ENCODE measurements around the gene FREM2.

FREM2 gene

GRCh38 chr13:38685974-38686576, 802 bp upstream of the FREM2 start:
- Histone ChIP-seq H3K27me3 (ENCODE audit: control insufficient read depth in 2 of 2, insufficient read depth in 2 of 2, low read length in 2 of 2) (peaks cover 2 to 13% of the 10 kb centered on the region in 2 donors), H3K4me3 (ENCODE audit: low read length in 2 of 2) (peak overlapping the region; percentile 59 to 71), H3K9ac (ENCODE audit: low read depth in 1 of 2, low read length in 2 of 2) (no peak overlapping the region), H3K9me3 (ENCODE audit: control insufficient read depth in 2 of 2, low read length in 2 of 2) (no peaks in the 10 kb centered on the region), H3K36me3 (ENCODE audit: control insufficient read depth in 2 of 2, insufficient read depth in 2 of 2, low read length in 2 of 2) (no peaks in the 10 kb centered on the region), H3K4me1 (ENCODE audit: control insufficient read depth in 2 of 2, insufficient read depth in 2 of 2, low read length in 2 of 2) (peaks cover 0 to 9% of the 10 kb centered on the region in 2 donors), H3K27ac (ENCODE audit: low read depth in 2 of 2, low read length in 2 of 2) (no peak overlapping the region)

DNA sequence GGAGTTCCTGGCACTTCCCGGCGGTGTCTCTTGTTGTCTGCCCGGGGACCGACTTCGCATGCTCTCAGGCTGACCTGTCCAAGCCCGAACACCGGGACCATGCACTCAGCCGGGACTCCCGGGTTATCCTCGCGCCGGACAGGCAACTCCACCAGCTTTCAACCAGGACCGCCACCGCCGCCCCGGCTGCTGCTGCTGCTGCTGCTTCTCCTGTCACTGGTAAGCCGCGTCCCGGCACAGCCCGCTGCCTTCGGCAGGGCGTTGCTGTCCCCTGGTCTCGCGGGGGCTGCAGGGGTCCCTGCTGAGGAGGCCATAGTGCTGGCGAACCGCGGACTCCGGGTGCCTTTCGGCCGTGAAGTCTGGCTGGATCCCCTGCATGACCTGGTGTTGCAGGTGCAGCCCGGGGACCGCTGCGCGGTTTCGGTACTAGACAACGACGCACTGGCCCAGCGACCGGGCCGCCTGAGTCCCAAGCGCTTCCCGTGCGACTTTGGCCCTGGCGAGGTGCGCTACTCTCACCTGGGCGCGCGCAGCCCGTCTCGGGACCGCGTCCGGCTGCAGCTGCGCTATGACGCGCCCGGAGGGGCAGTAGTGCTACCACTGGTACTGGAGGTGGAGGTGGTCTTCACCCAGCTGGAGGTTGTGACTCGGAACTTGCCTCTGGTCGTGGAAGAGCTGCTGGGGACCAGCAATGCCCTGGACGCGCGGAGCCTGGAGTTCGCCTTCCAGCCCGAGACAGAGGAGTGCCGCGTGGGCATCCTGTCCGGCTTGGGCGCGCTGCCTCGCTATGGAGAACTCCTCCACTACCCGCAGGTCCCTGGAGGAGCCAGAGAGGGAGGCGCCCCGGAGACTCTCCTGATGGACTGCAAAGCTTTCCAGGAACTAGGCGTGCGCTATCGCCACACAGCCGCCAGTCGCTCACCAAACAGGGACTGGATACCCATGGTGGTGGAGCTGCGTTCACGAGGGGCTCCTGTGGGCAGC, 661 bp downstream of the FREM2 start:
- H3K9me3 ChIP-seq (ENCODE audit: control insufficient read depth in 2 of 2, low read length in 2 of 2), result no peaks in the 10 kb centered on the region
- no peak overlapping the region for H3K9ac ChIP-seq (ENCODE audit: low read depth in 1 of 2, low read length in 2 of 2)
- peaks cover 0 to 9% of the 10 kb centered on the region in 2 donors for H3K4me1 ChIP-seq (ENCODE audit: control insufficient read depth in 2 of 2, insufficient read depth in 2 of 2, low read length in 2 of 2)
- no peak overlapping the region for H3K27ac ChIP-seq (ENCODE audit: low read depth in 2 of 2, low read length in 2 of 2)
- H3K27me3 ChIP-seq (ENCODE audit: control insufficient read depth in 2 of 2, insufficient read depth in 2 of 2, low read length in 2 of 2), result peaks cover 2 to 13% of the 10 kb centered on the region in 2 donors
- peak overlapping the region; percentile 59 to 71 for H3K4me3 ChIP-seq (ENCODE audit: low read length in 2 of 2)
- H3K36me3 ChIP-seq (ENCODE audit: control insufficient read depth in 2 of 2, insufficient read depth in 2 of 2, low read length in 2 of 2), result no peaks in the 10 kb centered on the region

DNA sequence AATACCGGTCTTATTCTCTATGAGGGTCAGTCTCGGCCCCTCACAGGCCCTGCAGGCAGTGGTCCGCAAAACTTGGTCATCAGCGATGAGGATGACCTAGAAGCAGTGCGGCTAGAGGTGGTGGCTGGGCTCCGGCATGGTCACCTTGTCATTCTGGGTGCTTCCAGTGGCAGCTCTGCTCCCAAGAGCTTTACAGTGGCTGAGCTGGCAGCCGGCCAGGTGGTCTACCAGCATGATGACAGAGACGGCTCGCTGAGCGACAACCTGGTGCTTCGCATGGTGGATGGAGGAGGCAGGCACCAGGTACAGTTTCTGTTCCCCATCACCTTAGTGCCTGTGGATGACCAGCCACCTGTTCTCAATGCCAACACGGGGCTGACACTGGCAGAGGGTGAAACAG, 1.8 kb downstream of the FREM2 start:
- no peak overlapping the region for H3K4me3 ChIP-seq (ENCODE audit: low read length in 2 of 2)

DNA sequence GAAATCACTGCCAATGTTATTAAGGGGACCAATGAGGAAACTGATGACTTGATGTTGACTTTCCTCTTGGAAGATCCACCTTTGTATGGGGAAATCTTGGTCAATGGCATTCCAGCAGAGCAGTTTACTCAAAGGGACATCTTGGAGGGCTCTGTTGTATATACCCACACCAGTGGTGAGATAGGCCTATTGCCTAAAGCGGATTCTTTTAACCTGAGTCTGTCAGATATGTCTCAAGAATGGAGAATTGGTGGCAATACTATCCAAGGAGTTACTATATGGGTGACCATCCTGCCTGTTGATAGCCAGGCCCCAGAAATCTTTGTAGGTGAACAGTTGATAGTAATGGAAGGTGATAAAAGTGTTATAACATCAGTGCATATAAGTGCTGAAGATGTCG, 3.4 kb downstream of the FREM2 start:
- Histone ChIP-seq H3K27me3 (ENCODE audit: control insufficient read depth in 2 of 2, insufficient read depth in 2 of 2, low read length in 2 of 2) (peaks cover 2 to 13% of the 10 kb centered on the region in 2 donors), H3K27ac (ENCODE audit: low read depth in 2 of 2, low read length in 2 of 2) (no peak overlapping the region), H3K4me3 (ENCODE audit: low read length in 2 of 2) (no peak overlapping the region), H3K9ac (ENCODE audit: low read depth in 1 of 2, low read length in 2 of 2) (no peak overlapping the region), H3K36me3 (ENCODE audit: control insufficient read depth in 2 of 2, insufficient read depth in 2 of 2, low read length in 2 of 2) (no peaks in the 10 kb centered on the region), H3K4me1 (ENCODE audit: control insufficient read depth in 2 of 2, insufficient read depth in 2 of 2, low read length in 2 of 2) (peaks cover 0 to 9% of the 10 kb centered on the region in 2 donors), H3K9me3 (ENCODE audit: control insufficient read depth in 2 of 2, low read length in 2 of 2) (no peaks in the 10 kb centered on the region)

More for the DNA sequence above, 1.8 kb downstream of the FREM2 start:
- Histone ChIP-seq H3K4me1 (ENCODE audit: control insufficient read depth in 2 of 2, insufficient read depth in 2 of 2, low read length in 2 of 2) (peaks cover 0 to 9% of the 10 kb centered on the region in 2 donors), H3K27ac (ENCODE audit: low read depth in 2 of 2, low read length in 2 of 2) (no peak overlapping the region), H3K9ac (ENCODE audit: low read depth in 1 of 2, low read length in 2 of 2) (no peak overlapping the region), H3K27me3 (ENCODE audit: control insufficient read depth in 2 of 2, insufficient read depth in 2 of 2, low read length in 2 of 2) (peaks cover 2 to 13% of the 10 kb centered on the region in 2 donors), H3K36me3 (ENCODE audit: control insufficient read depth in 2 of 2, insufficient read depth in 2 of 2, low read length in 2 of 2) (no peaks in the 10 kb centered on the region), H3K9me3 (ENCODE audit: control insufficient read depth in 2 of 2, low read length in 2 of 2) (no peaks in the 10 kb centered on the region)

GRCh38 chr13:38693168-38693567, 6.3 kb downstream of the FREM2 start:
- H3K4me1 ChIP-seq (ENCODE audit: control insufficient read depth in 2 of 2, insufficient read depth in 2 of 2, low read length in 2 of 2), result no peaks in the 10 kb centered on the region
- no peak overlapping the region for H3K4me3 ChIP-seq (ENCODE audit: low read length in 2 of 2)
- H3K27me3 ChIP-seq (ENCODE audit: control insufficient read depth in 2 of 2, insufficient read depth in 2 of 2, low read length in 2 of 2), result peaks cover under 1 to 7% of the 10 kb centered on the region in 2 donors
- H3K9ac ChIP-seq (ENCODE audit: low read depth in 1 of 2, low read length in 2 of 2), result no peak overlapping the region
- no peaks in the 10 kb centered on the region for H3K9me3 ChIP-seq (ENCODE audit: control insufficient read depth in 2 of 2, low read length in 2 of 2)
- H3K36me3 ChIP-seq (ENCODE audit: control insufficient read depth in 2 of 2, insufficient read depth in 2 of 2, low read length in 2 of 2), result no peaks in the 10 kb centered on the region
- H3K27ac ChIP-seq (ENCODE audit: low read depth in 2 of 2, low read length in 2 of 2), result no peak overlapping the region

GRCh38 chr13:38693641-38694040, 6.8 kb downstream of the FREM2 start:
- H3K4me3 ChIP-seq (ENCODE audit: low read length in 2 of 2), result no peak overlapping the region
- no peaks in the 10 kb centered on the region for H3K36me3 ChIP-seq (ENCODE audit: control insufficient read depth in 2 of 2, insufficient read depth in 2 of 2, low read length in 2 of 2)
- H3K4me1 ChIP-seq (ENCODE audit: control insufficient read depth in 2 of 2, insufficient read depth in 2 of 2, low read length in 2 of 2), result no peaks in the 10 kb centered on the region
- no peak overlapping the region for H3K9ac ChIP-seq (ENCODE audit: low read depth in 1 of 2, low read length in 2 of 2)
- peaks cover 0 to 3% of the 10 kb centered on the region in 2 donors for H3K27me3 ChIP-seq (ENCODE audit: control insufficient read depth in 2 of 2, insufficient read depth in 2 of 2, low read length in 2 of 2)
- no peaks in the 10 kb centered on the region for H3K9me3 ChIP-seq (ENCODE audit: control insufficient read depth in 2 of 2, low read length in 2 of 2)
- no peak overlapping the region for H3K27ac ChIP-seq (ENCODE audit: low read depth in 2 of 2, low read length in 2 of 2)

DNA sequence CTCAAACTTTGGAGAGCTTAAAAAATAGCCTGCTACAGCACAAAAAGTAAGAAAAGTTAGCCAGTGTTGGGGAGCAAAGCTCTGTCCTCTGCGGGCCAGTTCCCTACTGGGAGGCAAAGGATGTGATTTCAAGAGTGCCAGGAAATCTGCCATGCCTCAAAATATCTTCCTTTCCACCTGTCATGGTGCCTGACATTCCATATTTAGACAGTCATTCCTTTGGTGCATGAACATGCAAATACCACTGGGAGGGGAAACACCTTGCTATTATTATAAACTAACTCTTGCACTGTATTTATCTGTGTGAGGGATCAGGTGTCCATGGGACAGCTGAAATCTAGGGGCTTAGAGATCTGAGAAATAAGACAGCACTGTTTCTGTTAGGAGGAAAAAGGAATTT, 10.3 kb downstream of the FREM2 start:
- no peak overlapping the region for H3K4me3 ChIP-seq (ENCODE audit: low read length in 2 of 2)
- H3K36me3 ChIP-seq (ENCODE audit: control insufficient read depth in 2 of 2, insufficient read depth in 2 of 2, low read length in 2 of 2), result no peaks in the 10 kb centered on the region
- no peaks in the 10 kb centered on the region for H3K4me1 ChIP-seq (ENCODE audit: control insufficient read depth in 2 of 2, insufficient read depth in 2 of 2, low read length in 2 of 2)
- no peak overlapping the region for H3K9ac ChIP-seq (ENCODE audit: low read depth in 1 of 2, low read length in 2 of 2)
- no peaks in the 10 kb centered on the region for H3K9me3 ChIP-seq (ENCODE audit: control insufficient read depth in 2 of 2, low read length in 2 of 2)
- H3K27ac ChIP-seq (ENCODE audit: low read depth in 2 of 2, low read length in 2 of 2), result no peak overlapping the region
- H3K27me3 ChIP-seq (ENCODE audit: control insufficient read depth in 2 of 2, insufficient read depth in 2 of 2, low read length in 2 of 2), result no peaks in the 10 kb centered on the region

GRCh38 chr13:38697628-38698333, 10.9 kb downstream of the FREM2 start:
- H3K4me3 ChIP-seq (ENCODE audit: low read length in 2 of 2), result no peak overlapping the region
- no peaks in the 10 kb centered on the region for H3K4me1 ChIP-seq (ENCODE audit: control insufficient read depth in 2 of 2, insufficient read depth in 2 of 2, low read length in 2 of 2)
- no peaks in the 10 kb centered on the region for H3K9me3 ChIP-seq (ENCODE audit: control insufficient read depth in 2 of 2, low read length in 2 of 2)
- no peaks in the 10 kb centered on the region for H3K36me3 ChIP-seq (ENCODE audit: control insufficient read depth in 2 of 2, insufficient read depth in 2 of 2, low read length in 2 of 2)
- H3K27ac ChIP-seq (ENCODE audit: low read depth in 2 of 2, low read length in 2 of 2), result no peak overlapping the region
- H3K9ac ChIP-seq (ENCODE audit: low read depth in 1 of 2, low read length in 2 of 2), result no peak overlapping the region
- no peaks in the 10 kb centered on the region for H3K27me3 ChIP-seq (ENCODE audit: control insufficient read depth in 2 of 2, insufficient read depth in 2 of 2, low read length in 2 of 2)

DNA sequence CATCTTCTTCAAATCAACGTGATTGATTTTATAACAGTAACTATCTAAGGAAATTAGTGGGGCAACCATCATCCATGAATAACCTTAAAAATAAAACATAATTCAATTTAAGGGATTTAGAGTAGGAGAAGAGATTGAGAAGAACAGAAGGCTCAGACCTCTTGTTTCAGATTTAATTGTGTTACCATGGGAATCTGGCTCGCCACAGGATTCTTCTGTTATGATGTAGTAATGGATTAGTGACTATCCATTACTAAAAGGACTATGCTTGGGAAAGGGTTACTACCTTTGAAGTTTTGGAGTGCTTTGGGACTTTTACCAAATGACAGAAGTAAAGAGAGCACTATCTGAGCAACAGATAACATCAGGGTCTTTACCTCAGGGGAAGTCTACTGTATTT, 13.2 kb downstream of the FREM2 start:
- Histone ChIP-seq H3K27ac (ENCODE audit: low read depth in 2 of 2, low read length in 2 of 2) (no peak overlapping the region), H3K27me3 (ENCODE audit: control insufficient read depth in 2 of 2, insufficient read depth in 2 of 2, low read length in 2 of 2) (no peaks in the 10 kb centered on the region), H3K4me1 (ENCODE audit: control insufficient read depth in 2 of 2, insufficient read depth in 2 of 2, low read length in 2 of 2) (no peaks in the 10 kb centered on the region), H3K4me3 (ENCODE audit: low read length in 2 of 2) (no peak overlapping the region), H3K9me3 (ENCODE audit: control insufficient read depth in 2 of 2, low read length in 2 of 2) (no peaks in the 10 kb centered on the region), H3K36me3 (ENCODE audit: control insufficient read depth in 2 of 2, insufficient read depth in 2 of 2, low read length in 2 of 2) (no peaks in the 10 kb centered on the region), H3K9ac (ENCODE audit: low read depth in 1 of 2, low read length in 2 of 2) (no peak overlapping the region)

- H3K9ac ChIP-seq (ENCODE audit: low read depth in 1 of 2, low read length in 2 of 2), result no peak overlapping the region
- H3K4me3 ChIP-seq (ENCODE audit: low read length in 2 of 2), result no peak overlapping the region
- no peaks in the 10 kb centered on the region for H3K27me3 ChIP-seq (ENCODE audit: control insufficient read depth in 2 of 2, insufficient read depth in 2 of 2, low read length in 2 of 2)
- H3K27ac ChIP-seq (ENCODE audit: low read depth in 2 of 2, low read length in 2 of 2), result no peak overlapping the region
- no peaks in the 10 kb centered on the region for H3K9me3 ChIP-seq (ENCODE audit: control insufficient read depth in 2 of 2, low read length in 2 of 2)
- H3K36me3 ChIP-seq (ENCODE audit: control insufficient read depth in 2 of 2, insufficient read depth in 2 of 2, low read length in 2 of 2), result no peaks in the 10 kb centered on the region
- H3K4me1 ChIP-seq (ENCODE audit: control insufficient read depth in 2 of 2, insufficient read depth in 2 of 2, low read length in 2 of 2), result no peaks in the 10 kb centered on the region
Measured at GRCh38 chr13:38702669-38703068, 15.8 kb downstream of the FREM2 start.
